Central memory CD4-positive, alpha-beta T cell (primary cell): ENCODE data around the gene TBCC.

Source experiments
- DNase-seq: peaks from one replicate; pipeline ENCODE4 v3.0.0; 2022
- total RNA-seq, 3 experiments: gene quantifications; one replicate each; lab custom pipeline; 2026; lab: John Stamatoyannopoulos, UW

The TBCC gene
- total RNA-seq, result 28.9 to 104 (median 68.3) reads per million in 3 experiments

DNA sequence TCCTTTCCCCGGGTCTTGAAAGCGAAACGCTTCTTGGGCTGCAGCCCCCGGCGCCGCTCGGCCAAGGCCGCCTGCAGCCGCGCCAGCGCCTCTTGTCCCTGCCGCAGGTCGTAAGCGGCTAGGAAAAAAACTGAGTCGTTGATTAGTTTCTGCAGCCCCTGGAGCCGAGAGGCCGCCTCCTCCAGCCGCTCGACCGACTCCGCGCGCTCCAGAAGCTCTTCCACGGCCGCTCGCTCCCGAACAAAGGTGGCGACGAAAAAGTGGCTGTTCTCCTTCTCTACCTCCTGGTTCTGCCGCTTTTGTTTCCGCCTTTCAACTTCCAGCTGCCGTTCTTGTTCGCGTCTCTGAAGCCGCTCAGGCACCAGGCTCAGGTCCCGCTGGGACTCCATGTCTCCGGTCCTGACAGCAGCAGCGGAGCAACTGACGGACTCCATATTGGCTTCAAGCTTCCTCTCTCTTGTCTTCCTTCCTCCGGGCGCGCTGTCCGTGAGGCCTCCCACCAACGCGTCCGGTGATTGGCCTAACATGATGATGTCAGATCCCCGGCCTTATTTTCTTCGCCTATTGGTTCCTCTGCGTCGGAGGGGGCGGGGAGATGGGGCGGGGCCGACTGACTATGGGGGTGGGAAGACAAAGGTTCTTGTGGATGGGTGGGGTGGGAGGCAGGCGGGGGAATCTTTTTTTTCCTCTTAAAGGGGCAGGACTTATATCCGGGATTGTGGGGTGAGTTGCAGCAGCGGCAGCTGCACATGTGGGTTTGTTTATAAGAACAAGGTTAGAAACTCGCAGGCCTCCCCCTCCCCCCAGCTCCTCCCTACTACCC is at the start of gene TBCC:
Gene TBCC (minus strand): TSS at position 464 of the 823 bp plus-strand sequence. CDS start 30 bp downstream, at position 434.
- DNase-seq, result peak; percentile 96

DNA sequence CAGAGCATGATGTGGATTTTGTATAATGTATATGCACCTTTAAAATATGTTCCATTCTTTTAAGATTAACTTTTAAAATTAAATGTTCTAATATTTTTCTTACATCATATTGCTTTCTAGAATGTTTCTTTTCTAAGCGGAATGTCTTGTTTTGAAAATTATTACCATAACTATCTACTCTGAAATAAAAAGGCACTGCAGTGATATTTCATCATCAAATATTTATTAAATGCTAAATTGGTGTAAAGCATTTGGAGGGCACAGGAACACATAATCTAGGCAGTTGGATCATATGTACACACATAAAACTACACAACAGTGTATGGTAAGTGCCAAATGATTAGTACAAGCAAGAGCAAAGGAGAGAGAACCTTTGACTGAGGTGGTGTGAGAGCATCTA is 49.7 kb upstream of the TBCC start:
- DNase-seq, result no peak

- no peak for DNase-seq
Measured at GRCh38 chr6:42791706-42792320, 45.9 kb upstream of the TBCC start.

DNA sequence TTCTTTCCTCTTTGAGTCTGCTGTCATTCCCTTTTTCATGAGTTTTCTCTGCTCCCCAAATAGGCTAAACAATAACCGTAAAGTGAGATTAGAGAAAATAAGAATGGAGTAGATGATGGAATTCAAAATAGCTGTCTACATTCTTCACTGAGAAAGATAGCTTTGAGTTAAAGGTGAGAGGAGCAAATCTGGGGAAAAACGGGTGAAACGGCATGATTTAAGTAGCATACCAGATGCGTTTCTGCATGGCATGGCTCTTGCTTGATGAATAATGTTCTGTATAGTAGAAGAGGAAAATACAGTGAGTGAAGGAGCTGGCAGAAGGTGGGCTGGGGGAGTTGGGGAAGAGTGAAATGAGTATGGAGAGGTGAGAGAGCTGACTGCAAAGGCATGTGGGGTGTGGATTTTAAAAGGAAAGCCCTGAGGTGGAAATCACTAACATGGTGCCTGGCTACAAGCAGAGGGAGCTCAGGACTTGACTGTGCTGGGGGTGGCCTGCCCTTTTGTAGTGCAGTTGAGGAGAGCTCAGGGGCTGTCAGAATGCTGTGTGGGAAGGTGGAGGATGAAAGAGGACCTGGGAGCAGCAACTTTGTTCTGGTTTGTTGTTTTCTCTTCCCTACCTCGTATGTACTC is 44.8 kb upstream of the TBCC start:
- no peak for DNase-seq

- DNase-seq, result no peak
Measured at GRCh38 chr6:42788671-42789070, 42.8 kb upstream of the TBCC start.

DNA sequence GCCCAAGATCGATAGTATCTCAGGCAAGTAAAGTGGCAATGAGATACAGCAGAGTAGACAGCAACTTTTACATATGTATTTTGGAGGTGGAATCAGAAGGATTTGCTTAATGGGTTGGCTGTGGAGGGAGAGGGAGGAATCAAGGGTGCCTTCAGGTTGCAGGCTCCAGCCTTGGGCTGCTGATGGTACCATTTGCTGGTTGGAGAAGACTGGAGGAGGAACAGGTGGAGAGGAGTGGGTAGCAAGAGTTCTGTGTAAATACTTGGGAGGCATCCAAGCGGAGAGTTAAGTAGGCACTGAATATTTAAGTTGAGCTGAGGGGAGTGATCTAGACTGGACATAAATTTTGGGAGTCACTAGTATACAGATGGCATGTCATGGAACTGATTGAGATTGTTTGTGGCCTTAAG is 41.2 kb upstream of the TBCC start:
- DNase-seq, result no peak

GRCh38 chr6:42786525-42786985 is 40.7 kb upstream of the TBCC start:
- DNase-seq, result no peak

GRCh38 chr6:42784717-42785498 is 39.0 kb upstream of the TBCC start:
- no peak for DNase-seq

GRCh38 chr6:42783876-42784642 is 38.2 kb upstream of the TBCC start:
- peak; percentile 25 for DNase-seq

DNA sequence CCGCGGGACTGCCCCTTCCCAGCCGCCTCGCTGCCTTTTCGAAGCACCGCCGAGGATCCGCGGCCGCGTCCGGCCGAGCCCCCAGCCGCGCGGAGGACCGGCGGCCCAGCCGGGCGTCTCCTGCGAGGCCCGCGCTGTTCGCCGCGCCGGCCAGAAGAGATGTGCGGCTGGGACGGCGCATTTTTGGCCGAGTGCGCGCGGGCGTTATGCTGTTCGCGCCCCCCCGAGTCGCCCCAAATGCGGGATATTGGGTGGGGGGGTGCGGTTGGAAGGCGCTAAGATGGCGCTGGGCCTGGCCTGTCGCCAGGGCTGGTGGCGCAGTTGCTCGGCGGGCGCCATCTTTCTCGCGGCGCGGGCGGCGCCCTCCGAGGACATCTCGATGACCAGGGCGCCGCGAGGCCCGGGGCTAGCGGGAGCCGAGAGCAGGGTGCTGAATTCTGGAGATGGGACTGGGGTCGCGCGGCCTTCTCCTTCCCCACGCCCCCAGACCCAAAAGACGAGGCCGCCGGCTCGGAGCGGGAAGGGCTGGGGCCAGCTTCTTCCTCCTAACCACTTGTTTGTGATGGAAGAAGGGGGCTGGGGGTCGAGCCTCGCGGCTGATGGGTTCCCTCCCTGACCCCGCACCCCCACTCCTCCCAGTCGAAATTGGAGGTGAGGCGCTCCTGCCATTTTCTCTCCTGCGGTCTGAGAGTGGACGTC is 37.4 kb upstream of the TBCC start:
- DNase-seq, result peak; percentile 83

DNA sequence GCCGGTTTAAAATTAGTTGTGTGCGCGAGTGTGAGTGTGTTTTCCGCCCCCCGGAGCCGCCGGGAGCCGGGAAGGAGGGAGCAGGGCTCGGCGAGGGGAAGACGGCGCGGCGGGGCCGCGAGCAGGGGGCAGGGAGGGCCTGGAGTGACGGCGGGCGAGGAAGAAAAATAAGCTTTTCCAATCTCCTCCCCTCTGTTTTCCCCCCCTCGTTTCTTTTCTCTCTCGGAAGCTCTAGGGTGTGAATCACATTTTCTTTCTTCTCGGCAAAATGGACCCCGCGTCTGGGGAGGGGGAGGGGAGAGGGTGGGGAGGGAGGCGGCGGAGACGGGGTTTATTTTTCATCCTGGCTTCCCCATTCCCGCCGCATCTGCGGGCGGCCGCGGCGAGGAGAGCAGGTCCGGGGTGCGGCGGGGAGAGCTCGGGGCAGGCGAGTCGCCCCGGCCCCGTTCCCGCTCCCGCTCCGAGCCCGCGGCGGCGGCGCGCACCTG is 36.8 kb upstream of the TBCC start:
- peak; percentile 78 for DNase-seq

DNA sequence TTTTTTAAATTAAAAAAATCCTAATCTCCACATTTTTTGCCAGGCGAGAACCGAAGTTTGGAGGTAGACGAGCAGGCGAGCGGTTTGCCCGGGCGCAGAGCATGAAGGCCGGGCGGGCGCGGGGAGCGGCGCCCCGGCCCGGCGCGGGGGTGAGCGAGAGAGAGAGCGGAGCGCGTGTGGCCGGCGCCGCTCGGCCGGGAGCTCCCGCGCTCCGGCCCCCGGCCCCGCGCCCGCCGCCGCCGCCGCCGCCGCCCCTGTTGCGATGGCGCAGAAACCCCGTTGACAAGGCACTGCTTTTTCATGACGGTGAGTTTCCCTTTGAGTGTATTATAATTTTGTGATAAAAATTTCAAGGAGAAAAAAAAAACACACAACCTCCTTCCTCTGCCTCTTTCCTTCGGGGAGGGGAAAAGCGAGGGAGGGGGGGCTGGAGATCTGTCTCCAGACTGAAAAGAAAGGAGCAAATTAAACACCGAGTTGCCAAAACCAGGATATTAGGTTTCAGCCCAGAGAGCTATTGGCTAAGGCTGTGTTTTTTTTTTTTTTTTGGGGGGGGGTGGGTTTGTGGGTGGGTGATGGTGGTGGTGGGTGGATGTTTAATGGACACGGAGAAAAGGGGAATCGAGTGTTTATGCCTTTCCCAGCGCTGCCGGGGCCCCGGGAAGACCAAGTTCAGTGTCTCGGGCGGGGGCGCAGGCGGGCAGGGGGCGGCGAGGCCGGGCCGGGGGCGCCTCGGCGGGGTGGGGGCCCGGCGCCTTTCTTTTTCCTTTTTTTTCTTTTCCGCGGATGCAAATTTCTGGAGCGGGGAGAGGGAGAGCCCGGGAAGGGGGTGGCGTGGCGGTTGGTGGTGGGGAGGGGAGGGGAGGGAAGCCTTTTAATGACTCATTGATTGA is 36.1 kb upstream of the TBCC start, which contains the start of gene BICRAL:
Gene BICRAL (plus strand): TSS at position 257 of the 893 bp plus-strand sequence. CDS start 39,971 bp downstream, outside the sequence.
- DNase-seq, result peak; percentile 76

DNA sequence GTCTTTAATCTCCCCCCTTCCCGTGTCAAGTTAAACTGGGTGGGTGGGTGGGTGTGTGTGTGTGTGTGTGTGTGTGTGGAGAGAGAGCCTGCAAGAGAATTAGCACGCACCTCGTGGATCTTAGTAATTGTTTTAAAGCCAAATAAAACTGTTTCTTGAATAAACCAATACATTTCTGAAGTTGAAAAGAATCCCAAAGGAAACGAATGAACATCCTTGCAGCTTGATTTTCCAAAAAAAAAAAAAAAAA is 35.6 kb upstream of the TBCC start:
- DNase-seq, result peak; percentile 10

- DNase-seq, result no peak
Measured at GRCh38 chr6:42779521-42779920, 33.6 kb upstream of the TBCC start.

DNA sequence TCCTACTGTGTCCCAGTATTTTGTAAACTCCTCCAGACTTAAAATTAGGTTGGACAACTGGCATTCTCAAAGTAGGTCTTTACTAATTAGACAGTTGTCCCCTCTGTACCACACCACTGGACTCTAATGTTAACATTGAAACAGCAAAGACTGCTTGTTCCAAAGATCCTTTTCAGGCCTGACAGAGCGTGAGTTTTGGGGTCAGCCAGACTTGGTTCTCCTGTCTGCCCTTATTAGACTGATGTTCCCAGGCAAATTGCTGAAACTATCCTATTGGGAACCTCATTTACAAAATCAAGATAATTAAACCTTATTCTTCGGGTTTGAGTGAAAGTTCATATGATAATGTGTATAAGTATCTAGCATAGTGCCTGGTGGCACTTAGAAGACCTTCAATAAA is 32.2 kb upstream of the TBCC start:
- DNase-seq, result no peak

DNA sequence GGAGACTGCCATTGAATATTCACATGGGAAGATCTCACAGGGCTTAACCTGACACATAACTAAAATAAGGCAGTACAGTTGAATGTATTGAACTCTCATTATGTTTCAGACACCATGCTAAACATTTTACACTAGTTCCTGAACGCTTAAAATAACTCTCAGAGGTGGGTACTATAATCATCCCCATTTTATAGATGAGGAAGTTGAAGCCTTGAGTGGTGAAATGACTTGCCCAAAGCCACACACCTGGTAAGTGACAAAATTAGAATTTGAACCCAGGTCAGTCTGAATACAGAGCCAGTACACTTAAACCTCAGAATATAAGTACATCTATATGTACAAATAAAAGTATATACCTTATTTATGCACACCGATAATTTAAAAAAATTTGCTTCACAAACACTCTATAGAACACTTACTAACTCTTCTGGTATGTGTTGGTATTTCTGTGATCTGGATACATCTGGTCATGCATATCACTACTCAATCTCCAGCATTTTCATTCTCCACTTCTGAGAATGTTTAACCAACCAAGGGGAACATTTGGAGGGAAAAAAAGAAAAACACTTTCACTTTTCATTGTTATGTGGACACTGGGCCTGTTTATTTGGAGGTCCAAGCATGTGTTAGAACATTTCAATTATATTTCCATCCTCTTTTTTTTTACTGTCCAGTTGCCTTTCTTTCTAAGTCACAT is 31.4 kb upstream of the TBCC start:
- DNase-seq, result no peak

DNA sequence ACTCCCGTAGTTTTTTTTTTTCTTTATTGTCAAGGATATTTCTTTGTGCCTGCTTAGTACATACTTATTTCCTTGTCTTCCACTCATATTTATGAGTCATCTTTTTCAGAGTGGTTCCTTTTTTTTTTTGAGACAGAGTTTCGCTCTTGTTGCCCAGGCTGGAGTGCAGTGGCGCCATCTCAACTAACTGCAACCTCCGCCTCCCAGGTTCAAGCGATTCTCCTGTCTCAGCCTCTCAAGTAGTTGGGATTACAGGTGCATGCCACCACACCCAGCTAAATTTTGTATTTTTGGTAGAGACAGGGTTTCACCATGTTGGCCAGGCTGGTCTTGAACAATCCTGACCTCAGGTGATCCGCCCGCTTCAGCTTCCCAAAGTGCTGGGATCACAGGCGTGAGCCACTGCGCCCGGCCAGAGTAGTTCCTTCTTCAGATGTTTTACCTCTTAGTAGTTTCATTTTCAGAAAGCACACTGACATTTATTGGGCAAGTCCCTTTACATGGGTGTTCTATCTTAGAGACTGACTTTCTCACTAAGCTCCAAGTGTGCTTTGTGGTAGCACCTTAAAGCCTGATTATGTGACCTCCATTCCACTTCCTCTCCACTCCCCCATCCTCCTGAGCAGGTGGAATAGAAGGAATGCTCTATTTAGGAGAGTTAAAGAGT is 29.1 kb upstream of the TBCC start:
- peak; percentile 70 for DNase-seq

GRCh38 chr6:42774201-42774600 is 28.3 kb upstream of the TBCC start:
- peak; percentile 16 for DNase-seq

DNA sequence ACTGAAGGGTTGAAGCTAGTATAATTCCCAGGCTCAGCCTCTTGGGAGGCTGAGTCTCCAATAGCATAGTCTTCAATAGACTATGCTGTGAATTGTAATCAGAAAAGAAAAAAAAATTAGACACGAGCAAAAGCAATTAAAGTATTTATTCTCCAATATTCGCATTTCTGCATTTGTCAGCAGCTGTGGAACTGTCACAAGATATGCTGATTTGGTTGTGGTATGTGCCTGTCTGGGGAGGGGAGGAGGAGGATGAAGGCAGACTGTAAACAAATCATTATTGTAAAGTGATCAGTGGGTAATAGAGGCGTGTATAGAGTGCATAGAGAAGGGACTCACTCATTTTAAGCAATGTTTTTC is 25.8 kb upstream of the TBCC start:
- no peak for DNase-seq
